Measurements from ENCODE around the gene GPR137.

Gene GPR137

DNA sequence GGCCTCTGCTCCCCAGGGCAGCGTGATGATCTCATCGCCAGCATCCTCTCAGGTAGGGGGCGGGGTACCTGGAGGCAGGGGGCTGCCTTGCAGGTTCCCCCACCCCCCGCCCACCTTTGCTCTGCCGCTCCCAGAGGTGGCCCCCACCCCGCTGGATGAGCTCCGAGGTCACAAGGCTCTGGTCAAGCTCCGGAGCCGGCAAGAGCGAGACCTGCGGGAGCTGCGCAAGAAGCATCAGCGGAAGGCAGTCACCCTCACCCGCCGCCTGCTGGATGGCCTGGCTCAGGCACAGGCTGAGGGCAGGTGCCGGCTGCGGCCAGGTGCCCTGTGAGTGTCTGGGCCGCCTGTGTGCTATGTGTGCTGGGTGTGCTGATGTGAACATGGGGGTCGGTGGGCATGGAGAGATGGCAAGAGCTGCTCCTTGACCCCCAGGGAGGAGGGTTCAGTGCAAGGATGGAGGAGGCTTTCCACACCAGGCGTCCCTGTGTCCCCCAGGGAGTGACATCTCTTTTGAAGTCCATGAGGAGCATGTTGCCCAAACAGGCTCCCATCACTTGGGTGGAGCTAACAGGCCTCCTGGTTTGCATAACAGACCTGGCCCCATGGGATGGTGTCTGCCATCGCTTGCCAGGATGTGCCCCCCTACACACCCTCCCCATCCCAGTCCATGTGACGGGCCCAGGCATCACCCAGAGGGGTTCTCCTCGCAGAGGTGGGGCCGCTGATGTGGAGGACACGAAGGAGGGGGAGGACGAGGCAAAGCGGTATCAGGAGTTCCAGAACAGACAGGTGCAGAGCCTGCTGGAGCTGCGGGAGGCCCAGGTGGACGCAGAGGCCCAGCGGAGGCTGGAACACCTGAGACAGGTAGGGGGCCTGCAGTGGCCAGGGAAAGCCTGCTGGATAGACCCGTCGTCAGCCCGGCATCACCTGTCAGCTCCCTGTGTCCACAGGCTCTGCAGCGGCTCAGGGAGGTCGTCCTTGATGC lies 20.2 kb upstream of the GPR137 start:
- DNase-seq: no peak

DNA sequence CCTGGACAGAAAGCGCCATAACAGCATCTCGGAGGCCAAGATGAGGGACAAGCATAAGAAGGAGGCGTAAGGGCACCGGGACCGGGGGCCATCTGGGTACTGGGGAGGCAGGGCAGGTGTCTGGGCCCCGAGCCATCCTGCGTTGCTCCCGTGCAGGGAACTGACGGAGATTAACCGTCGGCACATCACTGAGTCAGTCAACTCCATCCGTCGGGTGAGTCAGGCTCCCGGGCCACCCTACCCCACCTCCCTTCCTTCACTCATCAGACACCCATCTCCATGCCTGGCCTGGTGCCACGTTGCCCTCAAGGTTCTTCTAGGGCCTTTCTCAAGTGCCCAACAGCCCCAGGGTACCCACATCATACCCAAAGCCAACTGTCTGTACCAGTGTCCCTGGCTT lies 19.3 kb upstream of the GPR137 start:
- no peak for DNase-seq

DNA sequence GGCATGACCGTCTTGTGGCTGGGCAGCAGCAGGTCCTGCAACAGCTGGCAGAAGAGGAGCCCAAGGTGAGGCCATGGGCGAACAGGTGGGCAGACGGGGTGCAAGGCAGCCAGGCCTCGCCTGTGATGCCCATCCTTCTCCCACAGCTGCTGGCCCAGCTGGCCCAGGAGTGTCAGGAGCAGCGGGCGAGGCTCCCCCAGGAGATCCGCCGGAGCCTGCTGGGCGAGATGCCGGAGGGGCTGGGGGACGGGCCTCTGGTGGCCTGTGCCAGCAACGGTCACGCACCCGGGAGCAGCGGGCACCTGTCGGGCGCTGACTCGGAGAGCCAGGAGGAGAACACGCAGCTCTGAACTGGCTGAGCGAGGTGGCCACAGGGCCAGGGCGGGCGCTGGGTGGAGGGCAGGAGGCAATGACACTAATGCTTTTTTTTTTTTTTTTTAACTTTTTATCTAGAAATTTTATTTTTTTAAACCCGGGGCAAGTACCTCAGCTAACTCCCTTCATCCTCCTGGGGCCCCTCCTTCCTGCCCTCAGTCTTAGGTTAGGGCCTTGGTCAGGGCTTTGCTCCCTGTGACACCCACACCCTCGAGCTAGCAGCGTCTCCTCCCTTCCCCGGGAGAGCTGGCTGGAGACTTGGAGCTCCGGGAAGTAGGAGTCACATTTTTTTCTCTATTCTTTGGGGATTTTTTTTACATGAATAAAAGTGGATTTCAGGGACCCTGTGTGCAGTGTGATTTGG lies 18.3 kb upstream of the GPR137 start:
- DNase-seq: no peak

GRCh38 chr11:64268025-64268892 lies 17.4 kb upstream of the GPR137 start:
- DNase-seq: no peak

DNA sequence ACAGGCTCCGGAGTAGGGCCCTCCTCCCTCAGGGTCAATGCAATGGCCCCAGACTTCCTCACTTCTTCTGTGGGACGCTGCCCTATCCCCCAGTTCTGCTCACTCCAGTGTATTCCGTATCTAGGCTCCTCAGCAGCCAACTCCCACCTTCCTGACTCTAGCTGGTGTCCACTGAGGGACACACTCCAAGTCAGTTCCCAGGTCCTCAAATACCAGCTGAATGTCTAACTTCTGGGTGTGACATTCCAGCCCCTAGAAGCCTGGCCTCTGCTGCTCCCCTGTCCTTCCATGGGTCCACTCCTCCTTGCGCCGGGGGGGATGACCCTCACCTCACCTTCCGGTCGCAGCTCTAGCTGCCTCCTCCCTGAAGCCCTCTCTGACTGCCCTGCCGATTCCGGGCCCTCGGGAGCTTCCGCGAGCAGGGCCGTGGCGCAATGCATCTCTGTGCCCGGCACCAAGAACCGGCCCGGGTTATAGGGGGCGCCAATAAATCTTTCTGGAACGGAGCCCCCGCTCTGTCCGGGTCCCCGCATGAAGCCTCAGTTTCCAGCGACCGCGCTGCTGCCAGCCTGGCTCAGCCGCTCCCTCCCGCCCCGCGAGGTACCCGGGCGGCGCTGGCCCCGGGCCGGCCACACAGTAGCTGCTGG lies 16.6 kb upstream of the GPR137 start:
- no peak for DNase-seq

- DNase-seq: peak; percentile 97 to 98
These were observed 16.0 kb upstream of the GPR137 start for GRCh38 chr11:64269540-64270220.

DNA sequence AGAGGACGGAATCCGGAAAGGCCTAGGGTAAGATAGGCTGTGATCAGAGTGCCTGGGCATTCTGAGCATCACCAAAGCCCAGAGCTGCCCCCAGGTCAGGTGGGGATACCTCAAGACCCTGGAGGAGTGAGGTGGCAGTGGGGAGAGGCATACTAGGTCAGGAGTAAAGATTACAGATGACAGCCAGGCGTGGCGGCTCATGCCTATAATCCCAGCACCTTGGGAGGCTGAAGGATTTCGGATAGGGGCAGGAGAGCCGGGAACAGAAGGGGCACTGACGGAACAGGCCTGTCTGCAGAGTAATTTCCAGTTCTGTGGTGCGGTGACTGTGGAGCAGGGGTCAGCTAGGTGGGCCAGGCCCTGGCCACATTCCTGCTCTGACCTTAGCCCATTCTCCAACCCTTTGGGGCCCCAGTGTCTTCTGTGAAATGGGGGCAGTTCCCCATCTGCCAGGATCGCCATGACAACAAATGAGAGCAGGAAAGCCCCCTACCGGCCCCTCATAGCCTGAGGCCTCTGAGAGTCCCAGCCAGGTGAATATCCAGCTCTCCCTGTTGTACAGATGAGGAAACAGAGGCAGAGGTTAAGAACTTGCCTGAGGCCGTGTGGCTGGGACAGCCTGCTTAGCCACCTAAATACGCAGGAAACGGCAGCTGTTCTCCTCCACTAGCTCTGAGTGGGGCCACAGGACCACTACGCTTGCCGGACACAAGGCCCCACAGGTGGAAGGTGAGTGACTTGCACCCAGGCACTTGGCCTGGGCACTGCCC lies 10.4 kb upstream of the GPR137 start:
- DNase-seq: no peak

DNA sequence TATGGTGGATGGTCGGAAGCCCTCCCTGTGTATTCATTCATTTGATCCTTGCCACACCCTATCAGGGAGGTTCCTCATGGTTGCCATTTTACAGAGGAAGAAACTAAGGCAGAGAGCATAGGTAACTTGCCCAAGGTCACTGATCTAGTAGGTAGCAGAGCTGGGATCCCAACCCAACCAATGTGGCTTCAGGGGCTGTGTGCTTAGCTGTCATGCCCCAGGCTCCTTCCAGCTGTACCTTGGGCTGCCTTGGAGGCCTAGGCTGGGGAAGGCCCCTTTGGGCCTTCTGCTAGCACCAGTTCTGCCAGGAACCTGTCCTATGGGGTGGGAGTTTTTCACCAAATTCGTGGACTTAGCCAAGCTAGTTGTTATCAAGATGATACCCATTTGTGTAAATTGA lies 9.8 kb upstream of the GPR137 start:
- no peak for DNase-seq

DNA sequence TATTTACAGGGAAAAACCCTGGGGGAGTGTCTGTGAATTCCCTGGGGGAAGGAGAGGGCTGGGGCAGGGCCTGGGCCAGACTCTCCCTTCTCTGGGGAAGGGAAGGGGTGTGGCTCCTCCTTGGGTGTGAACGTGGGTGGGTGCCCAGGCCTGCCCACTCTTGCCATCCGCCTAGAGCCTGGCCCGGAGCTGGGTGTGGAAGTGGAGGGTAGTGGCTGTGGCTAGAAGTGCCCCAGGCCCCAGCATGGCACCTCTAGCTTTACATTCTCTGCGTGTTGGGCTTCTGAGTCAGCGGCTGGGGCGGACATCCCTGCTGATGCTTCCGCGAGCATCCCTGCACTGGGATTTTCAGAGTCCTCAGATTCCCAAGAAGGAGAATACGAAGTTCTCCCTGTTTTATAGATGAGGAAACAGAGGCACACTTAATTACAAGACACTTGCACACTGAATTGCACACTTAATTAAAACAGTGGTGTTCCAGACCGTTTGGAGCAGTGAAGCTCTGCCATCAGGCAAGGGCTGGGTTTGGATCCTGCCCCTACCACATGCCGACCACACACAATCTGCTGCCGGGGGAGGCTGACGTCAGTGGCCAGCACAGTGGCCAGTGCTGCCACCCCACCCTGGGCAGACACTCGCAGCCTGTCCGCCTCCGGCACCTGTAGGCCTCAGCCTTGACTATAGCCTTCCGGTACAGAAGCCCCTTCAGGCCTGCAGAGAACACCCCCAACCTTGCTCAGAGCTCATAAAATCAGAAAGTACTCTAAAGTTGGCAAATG lies 8.8 kb upstream of the GPR137 start:
- no peak for DNase-seq

- DNase-seq: no peak
These were observed 7.0 kb upstream of the GPR137 start for GRCh38 chr11:64278576-64279190.

GRCh38 chr11:64281957-64282770 lies 3.5 kb upstream of the GPR137 start:
- no peak for DNase-seq

DNA sequence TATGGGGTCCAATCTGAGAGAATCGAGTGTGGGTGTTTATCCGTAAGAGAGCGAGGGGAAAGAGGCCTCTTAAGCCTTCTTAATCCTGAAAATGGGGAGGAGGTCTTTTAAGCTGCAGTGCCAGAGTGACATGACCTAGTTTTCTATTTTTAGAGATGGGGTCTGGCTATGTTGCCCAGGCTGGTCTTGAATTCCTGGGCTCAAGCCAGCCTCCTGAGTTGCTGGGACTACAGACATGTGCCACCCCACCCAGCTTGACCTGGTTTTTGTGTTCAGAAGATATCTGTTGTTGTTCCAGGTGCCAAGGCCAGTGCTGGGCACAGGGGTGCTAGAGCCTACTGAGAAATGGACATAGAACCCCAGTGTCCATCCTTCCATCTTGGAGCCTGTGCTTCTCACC lies 2.6 kb upstream of the GPR137 start:
- no peak for DNase-seq

GRCh38 chr11:64284048-64284961 lies 1.3 kb upstream of the GPR137 start, which contains the start of gene BAD:
Gene BAD (minus strand): TSS chr11:64284665. CDS start chr11:64284368, 297 bp downstream.
- DNase-seq: peak; percentile 72 to 89

GRCh38 chr11:64285885-64286800 lies 495 bp downstream of the GPR137 start:
- no peak for DNase-seq

DNA sequence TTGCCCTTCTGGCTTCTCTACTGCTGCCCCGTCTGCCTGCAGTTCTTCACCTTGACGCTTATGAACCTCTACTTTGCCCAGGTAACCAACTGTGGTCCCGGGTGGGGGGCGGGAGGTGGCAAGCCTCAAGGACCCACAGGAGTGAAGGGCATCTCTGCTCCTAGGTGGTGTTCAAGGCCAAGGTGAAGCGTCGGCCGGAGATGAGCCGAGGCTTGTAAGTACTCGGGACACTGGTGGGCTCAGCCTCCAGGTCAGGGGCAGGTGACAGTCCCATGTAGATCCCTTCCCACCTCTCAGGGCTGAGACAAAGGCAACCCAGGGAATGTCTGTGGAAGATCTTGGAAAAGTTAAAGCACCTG lies 1.1 kb downstream of the GPR137 start:
- DNase-seq: no peak

DNA sequence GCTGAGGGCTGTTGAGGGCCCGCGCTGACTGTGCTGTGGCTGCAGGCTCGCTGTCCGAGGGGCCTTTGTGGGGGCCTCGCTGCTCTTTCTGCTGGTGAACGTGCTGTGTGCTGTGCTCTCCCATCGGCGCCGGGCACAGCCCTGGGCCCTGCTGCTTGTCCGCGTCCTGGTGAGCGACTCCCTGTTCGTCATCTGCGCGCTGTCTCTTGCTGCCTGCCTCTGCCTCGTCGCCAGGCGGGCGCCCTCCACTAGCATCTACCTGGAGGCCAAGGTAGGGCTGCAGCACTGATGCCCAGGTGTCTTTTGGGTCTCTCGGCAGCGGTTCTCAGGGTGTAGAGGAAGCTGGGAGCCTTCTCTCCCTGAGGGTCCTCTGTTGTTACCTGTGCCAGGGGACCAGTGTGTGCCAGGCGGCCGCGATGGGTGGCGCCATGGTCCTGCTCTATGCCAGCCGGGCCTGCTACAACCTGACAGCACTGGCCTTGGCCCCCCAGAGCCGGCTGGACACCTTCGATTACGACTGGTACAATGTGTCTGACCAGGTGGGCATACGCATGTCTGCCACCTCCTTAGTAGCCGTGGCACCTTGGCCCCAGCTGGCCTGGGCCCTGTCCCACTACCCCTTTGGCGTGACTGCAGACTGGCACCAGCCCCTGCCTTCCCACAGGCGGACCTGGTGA lies 2.2 kb downstream of the GPR137 start:
- no peak for DNase-seq

Measured in NCI-H187 (cell line).